Activated naive CD8-positive, alpha-beta T cell treated with anti-CD3 and anti-CD28 coated beads for 36 hours (primary cell): ENCODE results near the gene ASAH2. TPM values are rescaled to one million over a fixed set of nuclear protein-coding genes. Genes with fewer than 3 reads are reported as not detected.

ENCODE experiments used
- DNase-seq: peaks from one replicate; pipeline ENCODE4 v3.0.0; 2021
- H3K27ac Mint-ChIP-seq: one replicate; pipeline ENCODE4 v1.8.0; 2022; ENCODE audit warnings: mild to moderate bottlenecking, moderate library complexity, mixed read lengths
- H3K27me3 Mint-ChIP-seq: one replicate; pipeline ENCODE4 v1.8.0; 2022; ENCODE audit warnings: mild to moderate bottlenecking, mixed read lengths
- H3K36me3 Mint-ChIP-seq: one replicate; pipeline ENCODE4 v1.8.0; 2021; ENCODE audit warnings: mild to moderate bottlenecking, mixed read lengths
- H3K4me1 Mint-ChIP-seq: one replicate; pipeline ENCODE4 v1.8.0; 2021; ENCODE audit warnings: mixed read lengths
- H3K4me3 Mint-ChIP-seq: one replicate; pipeline ENCODE4 v1.8.0; 2022; ENCODE audit warnings: mild to moderate bottlenecking, moderate library complexity, mixed read lengths
- H3K9me3 Mint-ChIP-seq: one replicate; pipeline ENCODE4 v1.8.0; 2022; ENCODE audit warnings: mixed read lengths
- total RNA-seq, 2 experiments: library from RNA; stranded (reverse); gene quantifications; one replicate each; pipeline ENCODE4 v1.2.3, GENCODE V29; 2021

The ASAH2 gene
- total RNA-seq, 2 experiments from 2014 or later = 5.9 to 6.6 TPM

DNA sequence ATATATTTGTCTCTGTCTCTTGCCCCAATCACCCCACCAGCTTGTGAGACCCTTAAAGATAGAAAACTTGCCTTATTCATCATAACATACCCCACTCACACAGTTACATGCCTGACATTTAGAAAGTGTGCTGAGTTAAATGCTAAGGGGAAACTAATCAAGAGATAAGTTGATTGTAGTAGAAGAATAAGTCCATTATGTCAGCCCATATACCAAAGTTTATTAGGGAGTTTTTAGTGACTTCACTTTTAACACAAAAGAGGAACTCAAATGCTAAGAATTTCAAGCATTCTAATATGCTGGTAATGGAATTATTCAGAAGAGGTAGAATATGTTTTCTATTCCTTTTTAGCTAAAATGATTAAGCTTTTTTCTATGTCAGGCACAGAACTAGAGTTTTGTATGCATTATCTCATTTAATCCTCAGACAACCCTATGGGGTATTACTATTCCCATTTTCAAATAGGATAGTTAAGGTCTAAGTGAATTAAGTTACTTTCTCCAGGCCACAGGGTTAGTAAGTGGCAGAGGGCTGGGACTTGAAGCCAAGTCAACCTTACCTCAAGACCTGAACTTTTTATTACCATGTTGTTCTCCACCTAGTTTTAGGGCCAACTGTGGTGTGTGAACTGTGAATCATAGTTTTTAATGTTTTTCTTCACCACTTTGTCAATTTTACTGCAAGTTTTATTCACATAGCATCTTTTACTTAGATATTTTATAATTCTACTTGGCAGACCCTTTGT is 19.6 kb downstream of the ASAH2 start:
- H3K9me3 Mint-ChIP-seq = no peaks in the 10 kb centered on the region
- H3K27me3 Mint-ChIP-seq = peaks cover 21% of the 10 kb centered on the region
- no peaks in the 10 kb centered on the region for H3K36me3 Mint-ChIP-seq
- no peak overlapping the region for H3K4me3 Mint-ChIP-seq
- H3K4me1 Mint-ChIP-seq = no peaks in the 10 kb centered on the region
- no peak for DNase-seq
- no peak overlapping the region for H3K27ac Mint-ChIP-seq

DNA sequence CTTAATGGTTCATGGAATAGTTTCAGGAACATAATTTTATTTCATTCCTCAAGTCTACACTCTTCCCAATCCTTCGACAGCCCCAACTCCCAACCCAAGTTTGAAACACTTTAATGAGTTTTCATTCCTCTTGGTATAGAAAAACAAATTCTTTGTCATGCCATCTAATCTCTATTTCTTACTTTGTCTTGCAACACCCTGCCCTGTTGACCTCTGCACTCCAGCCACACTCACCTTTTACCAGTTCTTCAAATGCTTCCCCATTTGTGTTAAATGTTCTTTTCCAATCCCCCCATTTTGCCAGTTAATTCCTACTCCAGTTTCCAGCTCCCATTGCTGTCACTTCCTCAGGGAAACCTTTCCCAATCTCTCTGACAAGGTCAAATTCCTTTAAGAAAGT is 21.9 kb downstream of the ASAH2 start:
- Mint-ChIP-seq H3K27ac (no peak overlapping the region), H3K36me3 (no peaks in the 10 kb centered on the region), H3K27me3 (peaks cover 14% of the 10 kb centered on the region), H3K4me1 (peaks cover 4% of the 10 kb centered on the region), H3K4me3 (no peak overlapping the region), H3K9me3 (no peaks in the 10 kb centered on the region)
- no peak for DNase-seq

DNA sequence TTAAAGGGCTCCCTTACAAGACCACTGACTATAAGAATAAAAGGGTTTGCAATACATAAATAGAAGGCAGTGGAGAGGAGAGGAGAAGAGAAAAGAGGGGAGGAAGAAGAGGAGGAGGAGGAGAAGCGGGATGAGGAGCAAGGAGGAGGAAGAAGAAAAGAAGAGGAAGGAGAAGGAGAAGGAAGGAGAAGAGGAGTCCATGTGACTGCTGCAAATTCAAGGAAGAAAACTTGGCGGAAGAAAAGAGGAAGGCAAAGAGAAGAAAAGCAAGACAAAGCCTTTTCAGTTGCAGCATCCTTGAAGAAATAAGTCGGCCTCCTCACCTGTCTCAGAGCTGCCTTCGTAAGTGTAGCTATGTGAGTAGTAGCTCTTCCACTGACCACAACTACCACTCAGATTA is 22.6 kb downstream of the ASAH2 start:
- H3K36me3 Mint-ChIP-seq = no peaks in the 10 kb centered on the region
- H3K4me3 Mint-ChIP-seq = no peak overlapping the region
- H3K27me3 Mint-ChIP-seq = peaks cover 13% of the 10 kb centered on the region
- no peaks in the 10 kb centered on the region for H3K9me3 Mint-ChIP-seq
- H3K4me1 Mint-ChIP-seq = peaks cover 5% of the 10 kb centered on the region
- no peak for DNase-seq
- H3K27ac Mint-ChIP-seq = no peak overlapping the region

DNA sequence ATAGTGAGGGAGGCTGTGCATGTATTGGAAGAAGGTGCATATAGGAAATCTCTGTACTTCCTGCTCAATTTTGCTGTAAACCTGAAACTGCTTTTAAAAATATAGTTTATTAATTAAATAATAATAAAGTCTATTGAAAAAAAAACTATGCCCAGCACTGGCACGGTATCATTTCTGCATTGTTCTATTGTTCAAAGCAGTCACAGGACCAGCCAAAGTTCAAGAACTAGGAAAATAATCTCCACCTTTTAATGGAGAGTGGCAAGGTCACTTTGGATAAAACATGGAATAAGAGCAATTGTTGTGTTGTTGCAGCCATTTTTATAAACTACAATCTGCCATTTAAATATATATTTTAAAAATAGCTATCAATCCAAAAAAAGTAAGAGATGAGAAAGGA is 24.7 kb downstream of the ASAH2 start:
- Mint-ChIP-seq H3K4me1 (peaks cover 5% of the 10 kb centered on the region), H3K9me3 (no peaks in the 10 kb centered on the region), H3K4me3 (no peak overlapping the region), H3K27me3 (peaks cover 23% of the 10 kb centered on the region), H3K36me3 (no peaks in the 10 kb centered on the region), H3K27ac (no peak overlapping the region)
- DNase-seq = no peak

DNA sequence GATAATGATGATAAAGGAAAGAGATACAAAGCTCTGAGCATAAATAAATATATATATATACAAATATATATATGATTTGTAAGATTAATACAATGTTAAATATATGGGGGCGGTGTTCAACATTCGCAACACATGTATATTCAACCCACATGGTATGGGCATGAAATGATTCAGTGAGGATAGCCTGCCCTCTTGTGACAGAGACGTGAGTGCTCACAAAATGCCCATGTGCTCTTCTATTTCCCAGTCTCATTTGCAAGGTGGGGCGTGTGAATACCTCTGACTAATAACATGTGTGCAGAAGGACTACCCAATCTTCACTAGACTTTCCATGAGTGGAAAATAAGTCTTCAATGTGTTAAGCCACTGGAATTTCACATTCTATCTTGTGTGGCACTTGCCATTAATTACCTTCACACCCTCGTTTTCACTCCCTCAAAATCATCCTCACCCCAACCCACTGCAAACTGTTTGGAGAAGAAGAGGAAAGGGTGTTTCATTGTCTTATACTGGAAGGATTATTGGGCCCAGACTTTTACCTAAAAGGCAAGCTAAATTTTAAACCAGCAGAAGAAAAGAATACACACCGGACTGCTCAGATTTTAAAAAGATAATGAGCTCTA is 26.9 kb downstream of the ASAH2 start:
- Mint-ChIP-seq H3K36me3 (no peaks in the 10 kb centered on the region), H3K4me1 (peaks cover 5% of the 10 kb centered on the region), H3K9me3 (no peaks in the 10 kb centered on the region), H3K4me3 (no peak overlapping the region), H3K27me3 (peaks cover 35% of the 10 kb centered on the region), H3K27ac (no peak overlapping the region)
- peak; percentile 34 for DNase-seq

DNA sequence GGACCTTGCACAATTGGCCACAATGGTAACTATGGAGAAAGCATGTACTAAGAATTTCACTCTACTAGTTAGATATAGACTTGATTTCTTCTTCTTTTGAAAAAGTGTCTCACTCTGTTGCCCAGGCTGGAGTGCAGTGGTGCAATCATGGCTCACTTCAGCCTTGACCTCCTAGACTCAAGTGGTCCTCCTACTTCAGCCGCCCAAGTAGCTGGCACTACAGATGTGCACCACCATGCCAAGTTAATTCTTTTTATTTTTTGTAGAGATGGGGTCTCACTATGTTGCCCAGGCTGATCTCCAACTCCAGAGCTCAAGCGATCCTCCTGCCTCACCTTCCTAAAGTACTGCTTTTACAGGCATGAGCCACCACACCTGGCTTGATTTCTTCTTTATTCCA is 29.1 kb downstream of the ASAH2 start:
- no peak for DNase-seq
- H3K27ac Mint-ChIP-seq = no peak overlapping the region
- H3K4me1 Mint-ChIP-seq = peaks cover 5% of the 10 kb centered on the region
- H3K27me3 Mint-ChIP-seq = peaks cover 34% of the 10 kb centered on the region
- H3K9me3 Mint-ChIP-seq = no peaks in the 10 kb centered on the region
- no peaks in the 10 kb centered on the region for H3K36me3 Mint-ChIP-seq
- no peak overlapping the region for H3K4me3 Mint-ChIP-seq

DNA sequence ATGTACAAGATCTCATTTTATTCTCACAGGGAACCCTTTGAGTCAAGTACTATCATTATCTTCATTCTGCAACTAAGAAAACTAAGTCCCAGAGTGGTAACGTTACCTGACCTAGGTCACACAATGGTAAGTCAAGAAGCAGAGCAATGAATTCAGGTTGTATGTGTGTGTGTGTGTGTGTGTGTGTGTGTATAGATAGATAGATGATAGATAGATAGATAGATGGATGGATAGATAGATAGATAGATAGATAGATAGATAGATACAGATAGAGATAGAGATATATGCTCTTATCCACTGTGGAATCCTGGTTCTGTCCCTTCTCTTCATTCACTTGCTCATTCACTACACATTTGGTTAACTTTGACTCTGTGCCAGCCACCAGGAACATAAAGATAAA is 29.8 kb downstream of the ASAH2 start:
- no peaks in the 10 kb centered on the region for H3K36me3 Mint-ChIP-seq
- no peak overlapping the region for H3K27ac Mint-ChIP-seq
- peaks cover 5% of the 10 kb centered on the region for H3K4me1 Mint-ChIP-seq
- DNase-seq = no peak
- H3K4me3 Mint-ChIP-seq = no peak overlapping the region
- H3K27me3 Mint-ChIP-seq = peaks cover 31% of the 10 kb centered on the region
- no peaks in the 10 kb centered on the region for H3K9me3 Mint-ChIP-seq

DNA sequence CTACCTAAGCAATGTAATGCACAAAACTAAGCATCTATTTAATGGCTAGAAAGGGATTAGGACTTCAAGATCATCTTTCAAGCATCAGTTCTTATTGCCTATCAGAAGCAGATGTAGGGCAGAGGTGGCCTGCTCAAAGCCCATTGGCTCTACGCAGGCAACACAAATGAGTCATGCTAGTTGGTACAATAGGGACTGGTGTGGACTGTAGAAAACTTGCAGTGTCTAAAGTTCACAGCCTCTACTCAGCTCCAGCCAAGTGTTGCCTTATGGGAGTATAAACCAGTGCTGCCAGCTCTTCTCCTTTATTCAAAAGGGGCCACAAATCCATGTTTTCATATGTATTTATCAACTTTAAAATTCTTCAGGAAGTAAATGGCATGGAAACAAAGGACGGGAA is 31.7 kb downstream of the ASAH2 start:
- Mint-ChIP-seq H3K27ac (no peak overlapping the region), H3K4me3 (no peak overlapping the region), H3K27me3 (peaks cover 30% of the 10 kb centered on the region), H3K9me3 (no peaks in the 10 kb centered on the region), H3K36me3 (no peaks in the 10 kb centered on the region), H3K4me1 (peaks cover 3% of the 10 kb centered on the region)
- no peak for DNase-seq

DNA sequence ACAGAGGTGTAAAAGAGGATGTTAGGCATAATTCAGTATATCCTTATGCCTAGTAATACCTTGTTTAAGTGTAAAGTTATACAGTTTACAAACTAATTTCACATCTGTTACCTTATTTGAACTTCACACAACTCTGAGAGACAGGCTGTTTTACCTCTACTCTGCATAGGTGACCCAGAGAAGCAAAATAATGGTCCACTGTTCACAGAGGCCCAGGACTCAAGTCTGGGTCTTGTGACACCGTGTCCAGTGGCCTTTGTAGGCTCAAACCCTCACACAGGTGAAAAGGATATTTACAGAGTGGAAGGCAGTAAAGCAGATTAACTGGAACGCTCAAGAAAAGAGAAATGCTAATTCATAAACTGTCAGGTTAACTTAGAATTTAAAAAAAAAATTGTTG is 32.1 kb downstream of the ASAH2 start:
- H3K4me3 Mint-ChIP-seq = no peak overlapping the region
- H3K36me3 Mint-ChIP-seq = no peaks in the 10 kb centered on the region
- DNase-seq = no peak
- no peaks in the 10 kb centered on the region for H3K4me1 Mint-ChIP-seq
- no peaks in the 10 kb centered on the region for H3K9me3 Mint-ChIP-seq
- no peak overlapping the region for H3K27ac Mint-ChIP-seq
- H3K27me3 Mint-ChIP-seq = peaks cover 28% of the 10 kb centered on the region

DNA sequence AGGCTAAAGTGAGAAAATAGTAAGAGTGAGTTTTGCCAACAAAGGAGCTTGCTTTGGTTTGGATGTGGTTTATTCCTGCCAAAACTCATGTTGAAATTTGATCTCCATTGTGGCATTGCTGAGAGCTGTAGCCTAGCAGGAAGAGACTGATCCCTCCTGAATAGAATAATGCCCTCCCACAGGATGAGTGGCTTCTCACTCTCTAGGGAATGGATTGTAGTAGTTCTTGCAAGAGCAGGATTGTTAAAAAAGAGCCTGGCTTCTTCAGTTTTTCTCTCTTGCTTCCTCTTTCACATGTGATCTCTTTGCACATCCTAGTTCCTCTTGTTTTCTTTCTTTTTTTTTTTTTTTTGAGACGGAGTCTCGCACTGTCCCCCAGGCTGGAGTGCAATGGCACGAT is 34.4 kb downstream of the ASAH2 start:
- Mint-ChIP-seq H3K9me3 (no peaks in the 10 kb centered on the region), H3K4me1 (no peaks in the 10 kb centered on the region), H3K36me3 (no peaks in the 10 kb centered on the region), H3K27ac (no peak overlapping the region), H3K4me3 (no peak overlapping the region), H3K27me3 (peaks cover 17% of the 10 kb centered on the region)
- no peak for DNase-seq

DNA sequence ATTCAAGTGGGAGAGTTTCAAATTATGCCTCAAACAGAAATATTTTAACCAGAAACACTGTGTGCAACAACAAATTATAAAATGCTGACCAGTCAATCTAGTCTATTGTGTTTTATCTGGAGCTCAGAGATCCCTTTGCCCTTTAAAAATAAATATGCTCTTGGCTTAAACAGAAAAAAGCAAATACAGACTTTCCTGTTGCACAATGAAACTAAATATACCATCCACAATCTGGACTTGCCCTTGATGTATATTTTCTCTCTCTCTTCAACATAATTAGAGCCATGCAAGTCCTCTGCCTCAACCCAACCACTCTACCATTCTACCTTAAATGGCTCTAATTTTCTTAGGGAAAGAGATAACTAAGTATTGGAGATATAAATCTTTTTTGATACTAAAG is 34.9 kb downstream of the ASAH2 start:
- no peak for DNase-seq
- H3K27me3 Mint-ChIP-seq = peaks cover 14% of the 10 kb centered on the region
- H3K9me3 Mint-ChIP-seq = no peaks in the 10 kb centered on the region
- no peak overlapping the region for H3K4me3 Mint-ChIP-seq
- H3K4me1 Mint-ChIP-seq = no peaks in the 10 kb centered on the region
- H3K27ac Mint-ChIP-seq = no peak overlapping the region
- H3K36me3 Mint-ChIP-seq = no peaks in the 10 kb centered on the region

DNA sequence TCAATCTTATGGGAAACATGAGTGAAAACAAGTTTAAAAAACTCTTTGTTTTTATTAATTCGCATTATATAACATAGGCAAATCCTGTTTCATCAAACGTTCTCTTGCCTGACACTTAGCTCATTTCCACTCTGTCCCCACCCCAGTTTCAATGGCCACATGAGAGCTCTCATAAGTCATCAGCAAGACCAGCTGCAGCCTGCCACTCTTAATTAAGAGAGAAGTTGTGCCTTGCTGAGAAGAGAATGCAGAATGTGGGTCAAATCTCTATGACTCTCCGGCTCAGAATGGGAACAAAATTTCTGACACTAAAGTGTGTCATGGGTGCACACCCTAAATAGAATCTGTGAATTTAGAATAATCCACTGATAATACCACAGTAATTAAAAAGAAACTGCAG is 39.6 kb downstream of the ASAH2 start:
- Mint-ChIP-seq H3K4me3 (no peak overlapping the region), H3K9me3 (no peaks in the 10 kb centered on the region), H3K27ac (no peak overlapping the region), H3K4me1 (no peaks in the 10 kb centered on the region), H3K27me3 (peaks cover 6% of the 10 kb centered on the region), H3K36me3 (no peaks in the 10 kb centered on the region)
- no peak for DNase-seq

DNA sequence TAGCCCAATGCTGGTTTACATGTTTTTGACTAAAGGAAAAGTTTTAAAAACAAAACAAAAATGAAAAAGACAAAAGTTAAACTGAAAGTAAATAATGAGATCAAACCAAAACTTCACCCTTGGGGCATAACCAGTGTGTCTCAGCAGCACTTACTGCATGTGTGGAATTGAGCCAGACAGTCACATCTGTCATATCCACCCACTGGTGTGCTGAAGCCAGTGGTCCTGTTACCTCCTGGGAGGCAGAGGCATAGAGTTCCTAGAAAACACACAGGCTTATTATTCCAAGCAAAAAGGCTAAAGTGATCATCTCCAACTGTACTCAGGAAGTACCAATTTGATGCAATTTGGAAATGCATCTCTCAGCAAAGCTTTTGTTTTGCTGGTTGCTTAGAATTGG is 40.4 kb downstream of the ASAH2 start:
- no peak for DNase-seq
- Mint-ChIP-seq H3K27ac (no peak overlapping the region), H3K36me3 (no peaks in the 10 kb centered on the region), H3K4me3 (no peak overlapping the region), H3K4me1 (no peaks in the 10 kb centered on the region), H3K27me3 (peaks cover 12% of the 10 kb centered on the region), H3K9me3 (no peaks in the 10 kb centered on the region)
